HG03565 (cell line): ENCODE data around the gene TMEM35B.
"Not testable (repeated sequence)": the region's sequence is repeated elsewhere in the genome, so short reads cannot be mapped to it uniquely, and the experiment has no call there.

Source experiments
- ATAC-seq: cut with Tn5 transposase; IDR thresholded peaks from one replicate; pipeline ENCODE4 v1.9.1; 2021; ENCODE audit warnings: mild to moderate bottlenecking, moderate library complexity; ENCODE audit not compliant: unreplicated experiment

Gene TMEM35B

DNA sequence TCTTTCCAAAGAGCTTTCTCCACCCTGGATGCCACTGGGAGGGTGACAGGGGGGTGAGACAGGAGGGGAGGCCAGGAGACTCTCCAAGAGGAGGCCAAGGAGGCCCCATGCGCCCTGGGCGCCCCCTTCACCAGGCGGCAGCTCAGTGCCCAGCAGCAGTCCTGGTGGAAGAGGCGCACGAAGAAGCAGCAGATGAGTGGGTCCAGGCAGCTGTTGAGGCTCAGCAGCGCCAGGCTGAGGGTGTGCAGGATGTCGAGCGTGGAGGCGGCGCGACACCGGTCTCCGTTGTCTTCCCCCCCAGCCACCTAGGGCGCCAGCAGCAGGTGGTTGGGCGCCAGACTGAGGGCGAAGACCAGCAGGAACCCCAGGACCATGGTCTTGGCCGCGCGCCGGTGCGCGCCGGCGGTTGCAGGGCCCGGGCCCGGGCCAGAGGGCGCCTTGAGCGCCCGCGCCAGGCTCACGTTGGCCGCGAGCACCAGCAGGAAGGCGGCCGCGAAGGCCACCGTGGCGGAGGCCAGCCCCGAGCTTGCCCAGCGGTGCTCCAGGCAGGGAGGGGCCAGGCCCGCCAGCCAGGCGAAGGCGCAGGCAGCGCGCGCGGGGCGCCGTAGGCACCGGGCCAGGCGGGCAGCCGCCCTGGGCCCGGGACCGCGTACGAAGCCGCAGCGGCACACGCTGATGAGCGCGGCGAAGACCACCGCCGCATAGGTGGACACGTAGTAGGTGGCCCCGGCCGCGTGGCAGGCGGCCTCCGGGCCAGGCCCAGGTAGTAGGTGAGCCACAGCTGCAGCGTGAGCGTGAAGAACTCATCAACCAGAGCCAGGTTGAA lies 8.6 kb downstream of the TMEM35B start:
- ATAC-seq = no peak

DNA sequence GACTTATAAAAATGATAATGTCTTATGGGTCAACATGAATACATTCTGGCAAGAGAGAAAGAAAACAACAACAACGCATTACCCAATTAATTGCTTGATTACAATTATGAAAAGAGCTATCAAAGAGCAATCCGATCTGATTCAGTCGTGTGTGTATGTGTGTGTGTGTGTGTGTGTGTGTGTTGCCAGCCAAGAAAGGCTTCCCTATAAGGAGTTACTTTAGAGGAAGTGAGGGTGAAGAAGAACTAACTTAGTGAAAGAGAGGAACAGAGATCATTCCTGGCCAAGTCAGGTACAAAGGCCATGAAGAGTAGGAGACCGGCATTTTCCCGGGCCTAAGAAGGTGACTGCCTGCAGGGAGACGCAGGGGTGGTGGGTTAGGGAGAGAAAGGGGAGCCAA lies 9.4 kb downstream of the TMEM35B start:
- ATAC-seq = no peak

DNA sequence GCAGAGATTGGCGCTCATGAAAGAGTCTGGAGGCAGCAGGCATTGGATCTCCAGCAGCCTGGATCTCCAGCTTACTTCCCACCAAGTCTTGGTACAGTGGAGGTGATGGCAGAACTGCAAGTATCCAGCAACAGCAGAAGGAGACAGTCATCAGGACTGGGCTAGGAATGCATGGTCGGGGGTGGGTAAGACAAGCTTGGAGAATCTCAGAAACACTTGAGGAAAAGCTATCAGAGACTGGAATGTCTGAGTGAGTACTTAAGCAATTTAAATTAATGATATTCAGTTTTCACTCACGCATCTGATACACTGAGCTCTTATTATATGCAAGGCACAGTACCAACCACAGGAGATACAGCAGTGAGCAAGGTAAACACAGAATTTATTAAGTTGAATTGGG lies 9.8 kb downstream of the TMEM35B start:
- no peak for ATAC-seq

DNA sequence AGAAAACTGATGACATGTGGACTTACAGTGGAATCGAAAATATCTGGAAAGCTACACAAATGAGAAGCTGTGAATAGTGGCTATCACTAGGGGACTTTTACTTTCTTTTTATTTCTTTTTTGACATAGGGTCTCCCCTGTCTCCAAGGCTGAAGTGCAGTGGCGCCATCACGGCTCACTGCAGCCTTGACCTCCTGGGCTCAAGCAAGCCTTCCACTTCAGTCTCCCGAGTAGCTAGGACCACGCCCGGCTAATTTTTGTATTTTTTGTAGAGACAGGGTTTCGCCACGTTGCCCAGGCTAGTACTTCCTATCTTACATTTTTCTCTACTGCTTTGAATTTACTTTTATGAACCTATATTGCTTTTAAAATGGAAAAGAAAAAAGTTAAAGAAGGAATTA lies 10.5 kb downstream of the TMEM35B start:
- ATAC-seq = no peak

DNA sequence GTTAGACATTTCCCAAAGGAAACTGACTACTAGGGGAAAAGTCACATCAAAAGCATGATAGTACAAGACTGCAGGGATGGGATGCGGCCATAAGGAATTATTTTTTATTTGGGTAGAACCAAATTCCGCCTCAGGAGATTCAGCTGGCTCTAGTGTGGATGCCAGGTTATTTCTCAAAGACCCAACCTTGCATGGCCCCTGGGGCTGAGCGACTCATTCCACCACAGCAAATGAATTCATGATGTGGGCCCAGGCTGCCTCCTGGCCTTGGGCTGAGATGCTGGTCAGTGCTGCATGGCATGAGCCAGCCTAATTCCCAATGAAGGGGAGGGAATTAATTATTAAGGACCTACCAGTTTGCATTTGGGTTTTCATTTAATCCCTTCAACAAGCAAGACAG lies 11.8 kb downstream of the TMEM35B start:
- no peak for ATAC-seq

DNA sequence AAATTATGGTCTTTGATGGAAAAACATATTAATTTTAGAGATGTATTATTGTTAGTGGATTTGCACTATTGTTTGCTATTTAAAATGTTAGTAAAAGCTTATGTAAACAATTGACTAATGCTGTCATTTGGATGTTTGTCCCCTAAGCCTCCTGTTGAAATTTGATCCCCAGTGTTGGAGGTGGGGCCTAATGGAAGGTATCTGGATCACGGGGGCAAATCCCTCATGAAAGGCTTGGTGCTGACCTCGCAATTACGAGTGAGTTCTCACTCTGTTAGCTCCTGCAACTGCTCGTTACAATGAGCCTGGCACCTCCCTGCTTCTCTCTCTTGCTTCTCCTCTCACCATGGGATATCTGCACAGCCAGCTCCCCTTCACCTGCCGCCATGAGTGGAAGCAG lies 14.3 kb downstream of the TMEM35B start:
- no peak for ATAC-seq

DNA sequence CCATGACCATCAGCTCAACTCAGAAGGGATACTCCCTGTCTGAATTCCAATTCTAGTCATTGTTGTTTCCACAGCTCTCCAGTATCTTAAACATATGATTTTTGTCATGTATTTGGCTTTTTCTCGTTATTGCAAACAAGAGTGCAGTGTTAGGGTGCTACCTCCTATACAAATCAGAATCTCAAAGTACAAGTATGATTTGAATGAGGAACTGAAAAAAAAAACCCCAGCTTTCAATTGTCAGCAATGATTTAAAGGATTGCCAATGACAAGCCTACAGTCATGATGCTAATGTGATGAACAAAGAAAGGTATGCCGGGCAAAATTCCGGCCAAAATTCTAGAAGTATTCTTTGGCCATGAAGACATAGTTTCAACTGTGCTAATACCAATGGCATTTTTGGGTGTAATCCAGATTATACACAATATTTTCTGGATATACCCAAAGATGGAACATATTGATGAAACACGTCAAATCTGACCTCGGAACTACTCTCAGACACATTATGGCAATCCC lies 14.9 kb downstream of the TMEM35B start:
- ATAC-seq = no peak

DNA sequence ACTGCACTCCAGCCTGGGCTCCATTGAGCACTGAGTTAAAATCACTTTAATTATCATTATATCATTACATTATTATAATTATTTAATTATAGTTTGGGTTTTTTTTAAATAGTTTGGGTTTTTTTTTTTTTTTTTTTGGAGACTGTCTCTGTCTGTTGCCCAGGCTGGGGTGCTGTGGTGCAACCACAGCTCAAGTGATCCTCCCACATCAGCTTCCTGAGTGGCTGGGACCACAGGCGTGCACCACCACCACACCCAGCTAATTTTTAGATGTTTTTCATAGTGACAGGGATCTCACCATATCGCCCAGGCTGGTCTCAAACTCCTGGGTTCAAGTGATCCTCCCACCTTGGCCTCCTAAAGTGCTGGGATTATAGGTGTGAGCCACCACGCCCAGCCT lies 16.9 kb downstream of the TMEM35B start:
- ATAC-seq = not testable (repeated sequence)

DNA sequence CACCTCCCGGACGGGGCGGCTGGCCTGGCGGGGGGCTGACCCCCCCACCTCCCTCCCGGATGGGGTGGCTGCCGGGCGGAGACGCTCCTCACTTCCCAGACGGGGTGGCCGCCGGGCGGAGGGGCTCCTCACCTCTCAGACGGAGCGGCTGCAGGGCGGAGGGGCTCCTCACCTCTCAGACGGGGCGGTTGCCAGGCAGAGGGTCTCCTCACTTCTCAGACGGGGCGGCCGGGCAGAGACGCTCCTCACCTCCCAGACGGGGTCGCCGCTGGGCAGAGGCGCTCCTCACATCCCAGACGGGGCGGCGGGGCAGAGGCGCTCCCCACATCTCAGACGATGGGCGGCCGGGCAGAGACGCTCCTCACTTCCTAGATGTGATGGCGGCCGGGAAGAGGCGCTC lies 17.5 kb downstream of the TMEM35B start:
- ATAC-seq = not testable (repeated sequence)

DNA sequence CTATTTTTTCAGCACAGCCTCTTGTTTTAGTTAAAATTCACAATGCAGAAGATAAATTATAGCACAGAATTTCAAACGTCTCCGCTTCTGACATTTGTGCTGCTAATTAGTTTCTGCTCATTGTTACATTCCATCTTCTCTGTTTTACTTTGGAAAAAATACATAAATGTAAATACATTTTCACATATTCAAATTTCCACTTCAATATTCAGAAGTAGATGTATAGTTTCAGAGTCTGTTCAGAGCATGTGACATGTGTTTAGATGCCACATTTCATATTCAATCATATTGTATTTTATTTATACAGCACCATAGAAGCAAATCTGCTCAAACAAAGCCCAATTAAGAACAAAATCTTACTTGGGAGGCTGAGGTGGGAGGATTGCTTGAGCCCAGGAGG lies 19.6 kb downstream of the TMEM35B start:
- no peak for ATAC-seq

DNA sequence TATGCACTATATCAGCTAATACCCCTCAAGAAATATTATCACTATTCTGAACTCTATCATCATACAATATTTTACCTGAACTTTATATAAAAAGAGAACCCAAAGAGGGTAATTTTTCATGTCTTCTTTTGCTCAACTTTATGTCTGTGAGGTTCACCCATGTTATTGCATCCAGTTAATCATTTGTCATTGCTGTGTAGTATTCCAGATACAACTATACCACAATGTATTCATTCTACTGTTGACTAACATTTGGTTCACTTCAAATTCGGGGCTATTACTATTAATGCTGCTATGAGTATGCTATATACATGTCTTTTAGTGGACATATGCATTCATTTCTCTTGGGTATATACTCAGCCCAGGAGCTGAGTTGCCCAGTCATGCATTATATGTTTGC lies 34.7 kb downstream of the TMEM35B start:
- no peak for ATAC-seq

DNA sequence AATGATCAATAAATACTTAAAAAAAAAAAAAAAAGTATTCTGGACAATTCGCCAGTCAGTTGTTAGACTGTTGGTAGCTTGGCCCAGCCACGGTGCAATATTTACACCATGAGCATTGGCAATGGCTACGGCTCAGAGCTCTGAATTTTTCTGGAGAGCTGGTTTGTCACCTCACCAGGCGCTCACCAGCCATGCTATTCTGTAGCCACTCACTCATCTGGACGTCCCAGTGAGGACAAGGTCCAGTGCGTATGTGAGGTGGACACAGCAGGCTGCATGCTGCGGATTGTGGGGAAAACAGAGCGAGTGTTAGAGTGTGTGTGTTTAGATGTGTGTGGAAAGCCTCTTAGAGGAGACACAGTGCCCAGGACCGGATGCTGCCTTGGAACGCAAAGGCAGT lies 36.4 kb downstream of the TMEM35B start:
- ATAC-seq = not testable (repeated sequence)

DNA sequence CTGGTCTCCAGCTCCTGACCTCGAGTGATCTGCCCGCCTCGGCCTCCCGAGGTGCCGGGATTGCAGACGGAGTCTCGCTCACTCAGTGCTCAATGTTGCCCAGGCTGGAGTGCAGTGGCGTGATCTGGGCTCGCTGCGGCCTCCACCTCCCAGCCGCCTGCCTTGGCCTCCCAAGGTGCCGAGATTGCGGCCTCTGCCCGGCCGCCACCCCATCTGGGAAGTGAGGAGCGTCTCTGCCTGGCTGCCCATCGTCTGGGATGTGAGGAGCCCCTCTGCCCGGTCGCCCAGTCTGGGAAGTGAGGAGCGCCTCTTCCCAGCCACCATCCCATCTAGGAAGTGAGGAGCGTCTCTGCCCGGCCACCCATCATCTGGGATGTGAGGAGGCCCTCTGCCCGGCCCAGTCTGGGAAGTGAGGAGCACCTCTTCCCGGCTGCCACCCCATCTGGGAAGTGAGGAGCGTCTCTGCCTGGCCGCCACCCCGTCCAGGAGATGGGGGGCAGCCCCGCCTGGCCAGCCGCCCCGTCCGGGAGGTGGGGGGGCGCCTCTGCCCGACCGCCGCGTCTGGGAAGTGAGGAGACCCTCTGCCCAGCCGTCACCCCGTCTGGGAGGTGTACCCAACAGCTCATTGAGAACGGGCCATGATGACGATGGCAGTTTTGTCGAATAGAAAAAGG lies 37.4 kb downstream of the TMEM35B start:
- ATAC-seq = not testable (repeated sequence)

DNA sequence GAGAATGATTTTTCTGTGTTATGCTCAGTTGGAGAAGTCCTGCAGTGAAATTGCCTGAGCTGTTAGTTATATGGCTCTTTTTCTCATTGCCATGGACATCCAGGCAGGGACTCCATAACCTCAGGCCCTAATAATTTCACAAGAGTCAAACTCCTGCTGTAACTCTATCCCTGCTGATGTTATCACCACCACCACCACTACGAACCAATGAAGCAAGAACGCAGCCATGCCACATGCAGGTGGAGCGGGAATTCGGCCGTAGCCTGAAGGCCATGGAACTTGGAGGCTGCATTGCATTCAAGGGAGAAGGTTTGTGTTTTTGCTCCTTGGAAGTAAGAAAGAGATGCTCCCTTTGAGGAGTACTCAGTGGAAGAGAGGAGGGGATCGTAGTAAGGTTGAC lies 38.9 kb downstream of the TMEM35B start:
- no peak for ATAC-seq

DNA sequence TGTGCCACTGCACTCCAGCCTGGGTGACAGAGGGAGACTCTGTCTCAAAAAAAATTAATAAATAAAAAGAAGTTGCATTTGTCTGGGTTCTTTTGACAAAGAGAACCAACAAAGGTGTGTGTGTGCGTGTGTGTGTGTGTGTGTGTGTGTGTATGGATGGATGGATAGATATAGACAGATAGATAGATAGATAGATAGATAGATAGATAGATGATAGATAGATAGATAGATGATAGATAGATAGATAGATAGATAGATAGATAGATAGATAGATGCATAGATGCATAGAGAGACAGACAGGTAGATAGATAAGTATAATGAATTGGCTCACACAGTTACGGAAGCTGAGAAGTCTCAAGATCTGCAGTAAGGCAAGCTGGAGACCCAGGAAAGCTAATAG lies 43.3 kb downstream of the TMEM35B start:
- ATAC-seq = not testable (repeated sequence)
